ENCODE data around the gene NR1D2.
A peak's percentile ranks its signal among the peaks of the same experiment; 100 is the strongest.

The NR1D2 gene

GRCh38 chr3:23993556-23994243 lies 48.6 kb downstream of the NR1D2 start:
- 94% methylated on average over 5 of the region's 5 CpGs for WGBS (ENCODE audit: insufficient coverage)
- Histone ChIP-seq H3K4me3 (ENCODE audit: control insufficient read depth in 1 of 7, extremely low read depth in 1 of 7, insufficient read depth in 4 of 7, low read depth in 2 of 7, low read length in 6 of 7) (no peak overlapping the region), H3K27me3 (replicated peaks in 2 of 5; ENCODE audit: control insufficient read depth in 4 of 5, insufficient read depth in 5 of 5, low read length in 4 of 5) (no peaks in the 10 kb centered on the region), H3K9me3 (ENCODE audit: control extremely low read depth in 1 of 5, control insufficient read depth in 4 of 5, insufficient read depth in 2 of 5, low read depth in 1 of 5, low read length in 4 of 5) (no peaks in the 10 kb centered on the region), H3K27ac (ENCODE audit: insufficient read depth in 1 of 2, low read depth in 1 of 2, low read length in 2 of 2, poor library complexity in 1 of 2, severe bottlenecking in 2 of 2) (no peak overlapping the region), H3K36me3 (ENCODE audit: control insufficient read depth in 4 of 4, insufficient read depth in 4 of 4, low read length in 3 of 4) (no peaks in the 10 kb centered on the region), H3K4me1 (ENCODE audit: control extremely low read depth in 1 of 4, control insufficient read depth in 4 of 4, insufficient read depth in 4 of 4, low read length in 3 of 4) (peaks cover 23 to 61% (median 37%) of the 10 kb centered on the region in 4 experiments)
- POLR2A ChIA-PET: no interaction called here
- no peak for DNase-seq
- CTCF ChIA-PET: interaction anchor here (1.1 to 1.6 kb wide), 3 partner anchors 17 to 77 kb away, joined by 3 to 5 read pairs (median 4); partner anchors contain the start of genes NKIRAS1 and RPL15

- Histone ChIP-seq H3K36me3 (ENCODE audit: control insufficient read depth in 4 of 4, insufficient read depth in 4 of 4, low read length in 3 of 4) (no peaks in the 10 kb centered on the region), H3K9me3 (ENCODE audit: control extremely low read depth in 1 of 5, control insufficient read depth in 4 of 5, insufficient read depth in 2 of 5, low read depth in 1 of 5, low read length in 4 of 5) (no peaks in the 10 kb centered on the region), H3K27ac (ENCODE audit: insufficient read depth in 1 of 2, low read depth in 1 of 2, low read length in 2 of 2, poor library complexity in 1 of 2, severe bottlenecking in 2 of 2) (no peak overlapping the region), H3K4me3 (ENCODE audit: control insufficient read depth in 1 of 7, extremely low read depth in 1 of 7, insufficient read depth in 4 of 7, low read depth in 2 of 7, low read length in 6 of 7) (no peak overlapping the region), H3K27me3 (replicated peaks in 2 of 5; ENCODE audit: control insufficient read depth in 4 of 5, insufficient read depth in 5 of 5, low read length in 4 of 5) (no peaks in the 10 kb centered on the region), H3K4me1 (ENCODE audit: control extremely low read depth in 1 of 4, control insufficient read depth in 4 of 4, insufficient read depth in 4 of 4, low read length in 3 of 4) (peaks cover 23 to 63% (median 40%) of the 10 kb centered on the region in 4 experiments)
- DNase-seq: no peak
- 47% methylated on average over 3 of the region's 4 CpGs for WGBS (ENCODE audit: insufficient coverage)
- ChIA-PET CTCF (interaction anchor here (1.6 kb wide), 1 partner anchor 68 kb away, joined by 5 read pairs; no protein-coding TSS in a partner anchor), POLR2A (no interaction called here)
These were observed 49.1 kb downstream of the NR1D2 start for GRCh38 chr3:23994244-23994569.

- Histone ChIP-seq H3K27ac (ENCODE audit: insufficient read depth in 1 of 2, low read depth in 1 of 2, low read length in 2 of 2, poor library complexity in 1 of 2, severe bottlenecking in 2 of 2) (no peak overlapping the region), H3K4me3 (ENCODE audit: control insufficient read depth in 1 of 7, extremely low read depth in 1 of 7, insufficient read depth in 4 of 7, low read depth in 2 of 7, low read length in 6 of 7) (no peak overlapping the region), H3K27me3 (replicated peaks in 2 of 5; ENCODE audit: control insufficient read depth in 4 of 5, insufficient read depth in 5 of 5, low read length in 4 of 5) (no peaks in the 10 kb centered on the region), H3K4me1 (ENCODE audit: control extremely low read depth in 1 of 4, control insufficient read depth in 4 of 4, insufficient read depth in 4 of 4, low read length in 3 of 4) (peaks cover 23 to 64% (median 41%) of the 10 kb centered on the region in 4 experiments), H3K36me3 (ENCODE audit: control insufficient read depth in 4 of 4, insufficient read depth in 4 of 4, low read length in 3 of 4) (no peaks in the 10 kb centered on the region), H3K9me3 (ENCODE audit: control extremely low read depth in 1 of 5, control insufficient read depth in 4 of 5, insufficient read depth in 2 of 5, low read depth in 1 of 5, low read length in 4 of 5) (no peaks in the 10 kb centered on the region)
- CTCF ChIA-PET: no interaction called here
- peak in 2 of 3 donors; percentile 46 to 54 for DNase-seq
- 23% methylated on average over 2 of the region's 2 CpGs for WGBS (ENCODE audit: insufficient coverage)
- POLR2A ChIA-PET: no interaction called here
These were observed 50.1 kb downstream of the NR1D2 start for GRCh38 chr3:23995219-23995618.

DNA sequence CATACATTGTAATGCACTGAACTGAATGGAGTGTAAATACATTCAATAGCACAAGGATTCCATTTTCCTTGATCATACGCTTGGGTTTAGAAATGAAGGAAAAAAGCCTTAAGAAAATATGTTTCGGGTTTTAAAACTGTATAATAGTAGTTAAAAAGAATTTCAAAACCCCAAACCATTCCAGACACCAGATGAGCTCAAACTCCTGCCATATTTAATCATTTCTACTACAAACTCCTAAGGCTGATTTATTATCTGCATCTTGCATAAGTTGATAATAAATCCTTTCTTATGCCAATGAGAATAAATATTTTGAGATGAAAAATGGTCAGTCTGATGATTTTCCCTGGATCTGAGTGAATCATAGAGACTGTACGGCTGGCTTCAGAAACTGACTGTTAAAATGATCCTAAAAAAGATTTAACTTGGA lies 51.0 kb downstream of the NR1D2 start:
- POLR2A ChIA-PET: interaction anchor here (0.6 kb wide), 1 partner anchor 264 kb away, joined by 4 read pairs; no protein-coding TSS in a partner anchor
- WGBS (ENCODE audit: insufficient coverage): 83% methylated on average over 1 of the region's 3 CpGs

DNA sequence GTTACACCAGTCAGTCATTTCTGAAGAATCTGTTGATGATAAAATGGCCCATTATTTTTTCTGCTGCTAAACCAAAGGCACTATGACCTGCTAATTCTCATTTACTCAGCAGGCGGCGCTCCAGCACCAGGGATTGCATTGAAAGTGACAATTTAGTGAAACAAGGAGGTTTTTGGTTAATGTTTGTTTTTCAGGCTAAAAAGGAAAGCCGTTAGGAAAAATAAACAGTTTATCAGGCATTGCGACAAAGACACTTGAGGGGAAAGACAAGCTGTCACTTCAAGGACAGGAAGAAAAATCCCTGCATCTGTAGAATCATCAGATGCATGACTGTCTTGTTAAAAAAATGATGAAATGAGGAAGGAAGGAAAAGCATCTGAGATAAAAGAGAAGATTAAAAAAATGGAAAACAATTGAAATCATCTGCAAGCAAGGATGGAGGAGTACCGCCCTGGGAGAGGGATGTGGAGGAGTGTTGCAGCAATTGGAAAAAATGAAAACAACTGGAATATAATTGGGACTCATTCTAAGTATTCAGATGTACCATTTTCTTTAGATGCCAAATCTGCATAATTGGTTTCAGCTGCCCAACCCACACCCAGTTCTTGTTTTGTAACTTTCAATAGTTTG lies 54.0 kb downstream of the NR1D2 start:
- H3K4me3 ChIP-seq (ENCODE audit: control insufficient read depth in 1 of 7, extremely low read depth in 1 of 7, insufficient read depth in 4 of 7, low read depth in 2 of 7, low read length in 6 of 7): no peak overlapping the region
- CTCF ChIA-PET: interaction anchor here (0.7 to 2.2 kb wide), 11 partner anchors 11 to 1596 kb away, joined by 3 to 9 read pairs (median 4); no protein-coding TSS in a partner anchor
- DNase-seq: peak; percentile 55 to 74 (median 66)
- no peaks in the 10 kb centered on the region for H3K27me3 ChIP-seq (replicated peaks in 2 of 5; ENCODE audit: control insufficient read depth in 4 of 5, insufficient read depth in 5 of 5, low read length in 4 of 5)
- POLR2A ChIA-PET: no interaction called here
- WGBS (ENCODE audit: insufficient coverage): 0% methylated on average over 4 of the region's 5 CpGs
- no peak overlapping the region for H3K27ac ChIP-seq (ENCODE audit: insufficient read depth in 1 of 2, low read depth in 1 of 2, low read length in 2 of 2, poor library complexity in 1 of 2, severe bottlenecking in 2 of 2)
- no peaks in the 10 kb centered on the region for H3K9me3 ChIP-seq (ENCODE audit: control extremely low read depth in 1 of 5, control insufficient read depth in 4 of 5, insufficient read depth in 2 of 5, low read depth in 1 of 5, low read length in 4 of 5)
- H3K36me3 ChIP-seq (ENCODE audit: control insufficient read depth in 4 of 4, insufficient read depth in 4 of 4, low read length in 3 of 4): no peaks in the 10 kb centered on the region
- peaks cover 8 to 28% (median 15%) of the 10 kb centered on the region in 4 experiments for H3K4me1 ChIP-seq (ENCODE audit: control extremely low read depth in 1 of 4, control insufficient read depth in 4 of 4, insufficient read depth in 4 of 4, low read length in 3 of 4)

More for the DNA sequence above, 51.0 kb downstream of the NR1D2 start:
- Histone ChIP-seq H3K9me3 (ENCODE audit: control extremely low read depth in 1 of 5, control insufficient read depth in 4 of 5, insufficient read depth in 2 of 5, low read depth in 1 of 5, low read length in 4 of 5) (no peaks in the 10 kb centered on the region), H3K27me3 (replicated peaks in 2 of 5; ENCODE audit: control insufficient read depth in 4 of 5, insufficient read depth in 5 of 5, low read length in 4 of 5) (no peaks in the 10 kb centered on the region), H3K4me3 (ENCODE audit: control insufficient read depth in 1 of 7, extremely low read depth in 1 of 7, insufficient read depth in 4 of 7, low read depth in 2 of 7, low read length in 6 of 7) (no peak overlapping the region), H3K4me1 (ENCODE audit: control extremely low read depth in 1 of 4, control insufficient read depth in 4 of 4, insufficient read depth in 4 of 4, low read length in 3 of 4) (peaks cover 21 to 57% (median 35%) of the 10 kb centered on the region in 4 experiments), H3K36me3 (ENCODE audit: control insufficient read depth in 4 of 4, insufficient read depth in 4 of 4, low read length in 3 of 4) (no peaks in the 10 kb centered on the region), H3K27ac (ENCODE audit: insufficient read depth in 1 of 2, low read depth in 1 of 2, low read length in 2 of 2, poor library complexity in 1 of 2, severe bottlenecking in 2 of 2) (no peak overlapping the region)
- DNase-seq: no peak
- CTCF ChIA-PET: interaction anchor here (1.4 to 2.7 kb wide), 4 partner anchors 9 to 691 kb away, joined by 3 to 12 read pairs (median 6); no protein-coding TSS in a partner anchor

GRCh38 chr3:24002129-24002528 lies 57.0 kb downstream of the NR1D2 start:
- no peak for DNase-seq
- CTCF ChIA-PET: interaction anchor here (1.0 to 1.2 kb wide), 3 partner anchors 184 to 681 kb away, joined by 3 to 4 read pairs (median 4); no protein-coding TSS in a partner anchor
- WGBS (ENCODE audit: insufficient coverage): no CpG with 5 or more reads among the region's 4 CpGs
- Histone ChIP-seq H3K27me3 (replicated peaks in 2 of 5; ENCODE audit: control insufficient read depth in 4 of 5, insufficient read depth in 5 of 5, low read length in 4 of 5) (no peaks in the 10 kb centered on the region), H3K4me3 (ENCODE audit: control insufficient read depth in 1 of 7, extremely low read depth in 1 of 7, insufficient read depth in 4 of 7, low read depth in 2 of 7, low read length in 6 of 7) (no peak overlapping the region), H3K27ac (ENCODE audit: insufficient read depth in 1 of 2, low read depth in 1 of 2, low read length in 2 of 2, poor library complexity in 1 of 2, severe bottlenecking in 2 of 2) (no peak overlapping the region), H3K4me1 (ENCODE audit: control extremely low read depth in 1 of 4, control insufficient read depth in 4 of 4, insufficient read depth in 4 of 4, low read length in 3 of 4) (peaks cover 0 to 8% (median 5%) of the 10 kb centered on the region in 4 experiments), H3K36me3 (ENCODE audit: control insufficient read depth in 4 of 4, insufficient read depth in 4 of 4, low read length in 3 of 4) (no peaks in the 10 kb centered on the region), H3K9me3 (ENCODE audit: control extremely low read depth in 1 of 5, control insufficient read depth in 4 of 5, insufficient read depth in 2 of 5, low read depth in 1 of 5, low read length in 4 of 5) (no peaks in the 10 kb centered on the region)
- POLR2A ChIA-PET: interaction anchor here (0.6 to 0.7 kb wide), 2 partner anchors 252 to 255 kb away, joined by 3 read pairs; no protein-coding TSS in a partner anchor

GRCh38 chr3:24003466-24003865 lies 58.4 kb downstream of the NR1D2 start:
- POLR2A ChIA-PET: no interaction called here
- H3K27ac ChIP-seq (ENCODE audit: insufficient read depth in 1 of 2, low read depth in 1 of 2, low read length in 2 of 2, poor library complexity in 1 of 2, severe bottlenecking in 2 of 2): no peak overlapping the region
- peaks cover 0 to 7% (median 5%) of the 10 kb centered on the region in 4 experiments for H3K4me1 ChIP-seq (ENCODE audit: control extremely low read depth in 1 of 4, control insufficient read depth in 4 of 4, insufficient read depth in 4 of 4, low read length in 3 of 4)
- H3K27me3 ChIP-seq (replicated peaks in 2 of 5; ENCODE audit: control insufficient read depth in 4 of 5, insufficient read depth in 5 of 5, low read length in 4 of 5): no peaks in the 10 kb centered on the region
- CTCF ChIA-PET: interaction anchor here (0.9 to 1.3 kb wide), 2 partner anchors 12 to 680 kb away, joined by 3 read pairs; no protein-coding TSS in a partner anchor
- WGBS (ENCODE audit: insufficient coverage): 100% methylated on average over 1 of the region's 3 CpGs
- H3K4me3 ChIP-seq (ENCODE audit: control insufficient read depth in 1 of 7, extremely low read depth in 1 of 7, insufficient read depth in 4 of 7, low read depth in 2 of 7, low read length in 6 of 7): no peak overlapping the region
- H3K9me3 ChIP-seq (ENCODE audit: control extremely low read depth in 1 of 5, control insufficient read depth in 4 of 5, insufficient read depth in 2 of 5, low read depth in 1 of 5, low read length in 4 of 5): no peaks in the 10 kb centered on the region
- DNase-seq: no peak
- H3K36me3 ChIP-seq (ENCODE audit: control insufficient read depth in 4 of 4, insufficient read depth in 4 of 4, low read length in 3 of 4): no peaks in the 10 kb centered on the region

Data from common myeloid progenitor, CD34-positive (primary cell).